Lower leg skin (tissue), 4 donors: ENCODE results near the gene ALDH1A2. TPM values are rescaled to one million over a fixed set of nuclear protein-coding genes. Genes with fewer than 3 reads are reported as not detected.
"Not testable (repeated sequence)": the region's sequence is repeated elsewhere in the genome, so short reads cannot be mapped to it uniquely, and the experiment has no call there.

ENCODE experiments used
- DNase-seq, 2 donors: peaks; one replicate each; pipeline ENCODE4 v3.0.0-alpha.2; 2019; ENCODE audit warnings: low spot score in 2 of 2
- H3K4me3 ChIP-seq: fragments of 200-600 bp; sonication (generic); 2 replicates; pipeline ENCODE4 v1.5.1; 2017; ENCODE audit warnings: mild to moderate bottlenecking, low read depth; ENCODE audit not compliant: poor library complexity, severe bottlenecking
- CTCF ChIP-seq, 3 donors: fragments of 450-650 bp; IDR thresholded peaks; one replicate each; pipeline ENCODE4 v1.5.1; 2016; ENCODE audit warnings: antibody characterized with exemption in 3 of 3, mild to moderate bottlenecking in 3 of 3, moderate library complexity in 2 of 3
- POLR2A ChIP-seq, 2 donors: fragments of 450-650 bp; IDR thresholded peaks; one replicate each; pipeline ENCODE4 v1.6.1; 2016 to 2017; ENCODE audit warnings: antibody characterized with exemption in 2 of 2, mild to moderate bottlenecking in 1 of 2, moderate library complexity in 1 of 2
- WGBS, 2 donors: methylation state at CpG; one replicate each; pipeline ENCODE4 v1.1.5; 2018; 5-methylcytosine and 5-hydroxymethylcytosine counted together
- intact Hi-C: fragments of 100-400 bp; cut with DNase I; formaldehyde crosslinking; loops from one replicate; pipeline ENCODE4 v1.15.0; 2023; ENCODE audit warnings: low total_unique reads
- total RNA-seq, 4 donors: library from RNA; depleted of rRNA; stranded (reverse); fragments of >200 nt; gene quantifications; one replicate each; pipeline ENCODE4 v1.1.0, GENCODE V29; 2016

Gene ALDH1A2
- total RNA-seq, 4 donors from 2014 or later, result 1.2 to 6.0 (median 2.3) TPM

- no peak for DNase-seq
- H3K4me3 ChIP-seq, result no peak overlapping the region
- no peak for TF ChIP-seq POLR2A (IDR thresholded peaks at IDR 0.05)
- TF ChIP-seq CTCF (IDR thresholded peaks at IDR 0.05), result no peak
- intact Hi-C loops, result loop anchor here (10.0 kb wide), 1 partner anchor 138 kb away; no protein-coding TSS in a partner anchor
- WGBS, 2 donors, result 56 to 62% methylated on average over 1 of the region's 1 CpG
Observed at GRCh38 chr15:58046467-58046866, 19.0 kb downstream of the ALDH1A2 start.

- WGBS, 2 donors, result 93 to 95% methylated on average over 7 of the region's 7 CpGs
Observed at GRCh38 chr15:58045376-58045775, 20.1 kb downstream of the ALDH1A2 start.

DNA sequence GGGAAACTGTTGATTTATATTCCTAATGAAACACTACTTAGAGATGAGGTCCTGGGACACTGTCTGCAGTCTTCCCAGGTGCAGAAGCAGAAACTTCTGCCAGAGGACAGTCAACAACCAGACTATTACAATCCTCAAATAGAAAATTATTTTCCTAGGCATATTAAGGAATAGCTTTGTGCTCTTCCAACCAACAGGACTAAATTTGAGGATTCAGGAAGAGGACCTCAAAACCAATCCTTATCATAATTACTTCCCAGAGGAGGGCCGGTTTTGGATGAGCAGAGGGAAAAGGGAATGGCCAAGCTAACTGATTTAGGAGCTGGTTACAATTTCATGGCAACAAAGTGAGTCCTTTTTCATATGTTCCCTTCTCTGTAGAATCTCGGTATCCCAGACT lies 21.0 kb downstream of the ALDH1A2 start:
- intact Hi-C loops, result loop anchor here (10.0 kb wide), 1 partner anchor 140 kb away; no protein-coding TSS in a partner anchor
- H3K4me3 ChIP-seq, result no peak overlapping the region
- DNase-seq, result no peak
- 80 to 83% methylated on average over 2 of the region's 2 CpGs for WGBS, 2 donors
- TF ChIP-seq CTCF (IDR thresholded peaks at IDR 0.05) (no peak), POLR2A (IDR thresholded peaks at IDR 0.05) (no peak)

More at GRCh38 chr15:58045376-58045775, 20.1 kb downstream of the ALDH1A2 start:
- DNase-seq, H3K4me3 ChIP-seq: not testable (repeated sequence)
- intact Hi-C loops, result loop anchor here (10.0 kb wide), 1 partner anchor 139 kb away; no protein-coding TSS in a partner anchor

DNA sequence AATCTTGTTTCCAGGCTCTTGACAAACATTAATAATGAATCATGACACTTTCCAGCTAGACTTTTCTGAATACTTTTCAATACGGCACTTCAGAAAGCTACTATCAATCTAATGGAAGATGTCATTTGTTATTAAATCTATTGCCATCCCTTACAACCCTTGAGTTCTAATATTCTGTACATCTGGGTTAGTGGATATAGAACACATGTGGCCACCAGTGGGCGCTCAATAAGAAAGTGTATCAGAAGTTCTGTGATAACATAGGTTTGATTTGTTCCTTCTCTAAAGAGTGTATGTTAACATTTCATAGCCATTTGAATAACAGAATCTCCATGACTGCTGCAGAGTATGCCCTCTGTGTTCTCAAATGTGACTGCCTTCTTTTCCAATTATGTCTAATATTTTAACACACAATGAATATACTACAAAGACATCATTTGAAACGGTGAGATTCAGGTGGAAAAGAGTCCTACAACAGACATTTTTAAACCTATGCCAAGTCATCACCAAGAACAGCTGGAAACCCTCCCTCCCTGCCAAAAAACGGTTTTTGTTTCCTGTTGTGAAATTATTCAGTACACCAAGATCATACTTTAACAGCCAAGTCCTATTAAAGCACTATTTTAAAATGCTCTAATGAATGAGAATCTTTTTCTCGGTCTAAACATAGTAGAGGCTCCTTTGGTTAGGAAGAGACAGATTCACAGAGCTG lies 22.2 kb downstream of the ALDH1A2 start:
- no peak overlapping the region for H3K4me3 ChIP-seq
- WGBS, 2 donors, result 29 to 33% methylated on average over 5 of the region's 5 CpGs
- TF ChIP-seq POLR2A (IDR thresholded peaks at IDR 0.05), result no peak
- TF ChIP-seq CTCF (IDR thresholded peaks at IDR 0.05), result no peak
- peak in 1 of 2 donors; percentile 18 for DNase-seq
- intact Hi-C loops, result loop anchor here (10.0 kb wide), 1 partner anchor 141 kb away; no protein-coding TSS in a partner anchor

DNA sequence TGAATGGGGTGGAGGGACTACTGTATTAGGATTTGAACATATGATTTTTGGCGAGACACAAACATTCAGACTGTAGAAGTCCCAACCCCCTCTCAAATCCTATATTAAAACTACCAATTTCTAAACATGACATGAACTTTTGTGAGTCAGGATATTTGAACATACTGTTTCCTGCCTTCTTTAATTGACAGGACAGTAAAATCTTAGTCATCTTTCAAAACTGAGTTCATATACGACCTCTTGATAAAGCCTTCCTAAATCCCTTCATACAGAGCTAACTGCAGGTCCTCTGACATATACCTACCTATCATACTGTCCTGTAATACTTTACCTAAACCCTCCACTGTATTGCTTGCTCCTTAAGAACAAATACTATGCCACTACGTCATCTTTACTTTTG lies 23.5 kb downstream of the ALDH1A2 start:
- no peak for TF ChIP-seq CTCF (IDR thresholded peaks at IDR 0.05)
- TF ChIP-seq POLR2A (IDR thresholded peaks at IDR 0.05), result no peak
- H3K4me3 ChIP-seq, result no peak overlapping the region
- DNase-seq, result no peak
- intact Hi-C loops, result loop anchor here (10.0 kb wide), 1 partner anchor 143 kb away; no protein-coding TSS in a partner anchor
- 53 to 86% methylated on average over 3 of the region's 3 CpGs for WGBS, 2 donors

- 64 to 67% methylated on average over 6 of the region's 6 CpGs for WGBS, 2 donors
- DNase-seq, result no peak
- no peak for TF ChIP-seq POLR2A (IDR thresholded peaks at IDR 0.05)
- TF ChIP-seq CTCF (IDR thresholded peaks at IDR 0.05), result no peak
- H3K4me3 ChIP-seq, result no peak overlapping the region
- intact Hi-C loops, result loop anchor here (10.0 kb wide), 1 partner anchor 145 kb away; no protein-coding TSS in a partner anchor
Observed at GRCh38 chr15:58040150-58040549, 25.4 kb downstream of the ALDH1A2 start.
